ENCODE data around the gene MLN. TPM values are rescaled to one million over a fixed set of nuclear protein-coding genes. Genes with fewer than 3 reads are reported as not detected.

MLN gene
- total RNA-seq, 1 donor from 2014 or later = not detected

- Mint-ChIP-seq H3K9me3 (ENCODE audit: low read depth) (no peaks in the 10 kb centered on the region), H3K4me3 (ENCODE audit: low read depth) (no peak overlapping the region)
- no peak for TF ChIP-seq CTCF (IDR thresholded peaks at IDR 0.05; ENCODE audit: unreplicated experiment)
Observed at GRCh38 chr6:33752646-33753015, 51.2 kb downstream of the MLN start.

DNA sequence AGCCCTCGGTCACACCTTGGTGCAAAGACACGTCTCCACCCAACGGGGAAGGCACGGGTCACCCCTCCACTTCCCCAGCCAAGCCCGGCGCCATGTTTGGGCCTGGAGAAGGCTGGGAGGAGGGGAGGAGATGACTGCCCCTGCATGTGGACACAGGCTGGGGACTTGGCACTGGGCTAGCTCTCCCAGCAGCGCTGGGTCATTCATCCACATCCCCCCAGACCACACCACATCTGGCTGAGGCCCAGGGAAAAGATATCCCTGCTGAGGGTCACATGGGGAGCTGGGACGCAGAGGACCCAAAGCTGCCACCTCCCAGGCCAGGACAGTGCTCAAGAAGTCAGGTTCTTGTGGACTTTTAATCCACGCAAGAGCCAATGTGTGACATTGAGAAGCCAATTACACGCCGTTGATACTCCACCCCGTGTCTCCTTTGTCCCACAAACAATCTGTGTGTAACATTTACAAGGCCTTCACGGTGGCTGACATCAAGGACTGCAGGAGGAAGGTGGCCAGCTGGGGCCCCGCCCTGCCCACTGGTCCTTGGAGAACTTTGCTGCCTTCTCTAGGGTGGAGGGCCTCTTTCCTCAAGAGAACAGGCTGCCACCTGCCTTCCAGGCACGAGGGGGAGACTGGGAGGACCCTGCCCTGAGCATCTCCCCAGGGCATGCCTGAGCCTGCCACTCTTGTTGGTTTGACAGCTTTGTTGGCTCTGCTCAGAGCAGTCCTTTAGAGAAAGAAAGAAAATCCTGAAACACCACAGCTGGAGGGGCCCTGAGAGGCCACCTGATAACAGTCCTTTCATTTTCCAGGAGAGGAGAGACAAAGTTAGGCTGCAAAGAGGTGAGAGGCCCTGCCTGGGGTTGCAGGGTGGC lies 51.8 kb downstream of the MLN start:
- no peak for DNase-seq (ENCODE audit: low spot score, unreplicated experiment)
- Mint-ChIP-seq H3K4me3 (ENCODE audit: low read depth) (no peak overlapping the region), H3K36me3 (ENCODE audit: insufficient read depth) (no peaks in the 10 kb centered on the region), H3K4me1 (ENCODE audit: low read depth) (peaks cover 11% of the 10 kb centered on the region), H3K27ac (no peak overlapping the region), H3K9me3 (ENCODE audit: low read depth) (no peaks in the 10 kb centered on the region), H3K27me3 (peaks cover 19% of the 10 kb centered on the region)
- TF ChIP-seq CTCF (IDR thresholded peaks at IDR 0.05; ENCODE audit: unreplicated experiment) = no peak

More at GRCh38 chr6:33752646-33753015, 51.2 kb downstream of the MLN start:
- Mint-ChIP-seq H3K36me3 (ENCODE audit: insufficient read depth) (no peaks in the 10 kb centered on the region), H3K27ac (no peak overlapping the region), H3K27me3 (peaks cover 17% of the 10 kb centered on the region), H3K4me1 (ENCODE audit: low read depth) (peaks cover 8% of the 10 kb centered on the region)
- DNase-seq (ENCODE audit: low spot score, unreplicated experiment) = no peak

DNA sequence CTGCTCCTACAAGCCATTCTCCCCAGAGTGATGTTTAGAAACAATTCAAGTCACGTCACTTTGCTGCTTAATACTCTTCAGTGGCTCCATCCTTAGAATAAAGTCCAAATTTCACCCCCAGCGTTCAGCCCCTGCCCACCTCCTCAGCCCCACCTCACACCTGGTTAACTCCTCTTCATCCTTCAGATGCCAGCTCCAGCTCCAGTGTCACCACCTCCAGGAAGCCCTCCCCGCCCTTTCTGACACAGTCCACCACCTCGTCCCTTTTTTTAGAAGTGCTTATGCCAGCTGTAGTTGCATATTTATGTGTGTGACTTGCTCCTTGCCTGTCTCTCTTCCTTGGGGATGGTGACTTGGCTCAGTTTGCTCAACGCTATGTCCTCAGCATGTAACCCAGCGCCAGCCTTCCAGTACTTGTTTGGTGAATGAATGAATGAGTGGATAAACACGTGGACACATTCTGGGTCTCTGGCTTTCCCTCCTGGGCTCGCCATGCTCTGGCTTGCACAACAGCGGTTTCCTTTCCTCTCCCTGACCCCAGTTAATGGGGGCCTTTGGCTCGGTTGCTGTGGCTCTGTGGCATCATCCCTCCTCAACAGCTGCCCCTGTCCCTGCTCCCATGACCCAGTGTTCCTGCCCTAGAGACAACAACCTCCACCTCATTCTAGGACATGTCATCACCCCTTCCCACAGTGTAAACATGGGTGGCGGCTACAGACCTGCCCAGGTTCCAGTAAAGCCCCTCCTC lies 53.4 kb downstream of the MLN start:
- Mint-ChIP-seq H3K36me3 (ENCODE audit: insufficient read depth) (no peaks in the 10 kb centered on the region), H3K27ac (no peak overlapping the region), H3K9me3 (ENCODE audit: low read depth) (no peaks in the 10 kb centered on the region), H3K4me3 (ENCODE audit: low read depth) (no peak overlapping the region), H3K27me3 (peaks cover 19% of the 10 kb centered on the region), H3K4me1 (ENCODE audit: low read depth) (peaks cover 15% of the 10 kb centered on the region)
- no peak for TF ChIP-seq CTCF (IDR thresholded peaks at IDR 0.05; ENCODE audit: unreplicated experiment)
- DNase-seq (ENCODE audit: low spot score, unreplicated experiment) = no peak

GRCh38 chr6:33749401-33749800 lies 54.4 kb downstream of the MLN start:
- Mint-ChIP-seq H3K36me3 (ENCODE audit: insufficient read depth) (no peaks in the 10 kb centered on the region), H3K27ac (no peak overlapping the region), H3K9me3 (ENCODE audit: low read depth) (no peaks in the 10 kb centered on the region), H3K4me3 (ENCODE audit: low read depth) (no peak overlapping the region), H3K27me3 (peaks cover 19% of the 10 kb centered on the region), H3K4me1 (ENCODE audit: low read depth) (peaks cover 15% of the 10 kb centered on the region)
- DNase-seq (ENCODE audit: low spot score, unreplicated experiment) = no peak
- TF ChIP-seq CTCF (IDR thresholded peaks at IDR 0.05; ENCODE audit: unreplicated experiment) = no peak

- DNase-seq (ENCODE audit: low spot score, unreplicated experiment) = no peak
- TF ChIP-seq CTCF (IDR thresholded peaks at IDR 0.05; ENCODE audit: unreplicated experiment) = no peak
- H3K27me3 Mint-ChIP-seq = peaks cover 19% of the 10 kb centered on the region
- no peaks in the 10 kb centered on the region for H3K9me3 Mint-ChIP-seq (ENCODE audit: low read depth)
- H3K4me1 Mint-ChIP-seq (ENCODE audit: low read depth) = peaks cover 20% of the 10 kb centered on the region
- no peak overlapping the region for H3K27ac Mint-ChIP-seq
- no peak overlapping the region for H3K4me3 Mint-ChIP-seq (ENCODE audit: low read depth)
- no peaks in the 10 kb centered on the region for H3K36me3 Mint-ChIP-seq (ENCODE audit: insufficient read depth)
Observed at GRCh38 chr6:33748841-33749240, 55.0 kb downstream of the MLN start.

Measured in progenitor cell of endocrine pancreas (in vitro differentiated cells).